ENCODE measurements around the gene GET3.

DNA sequence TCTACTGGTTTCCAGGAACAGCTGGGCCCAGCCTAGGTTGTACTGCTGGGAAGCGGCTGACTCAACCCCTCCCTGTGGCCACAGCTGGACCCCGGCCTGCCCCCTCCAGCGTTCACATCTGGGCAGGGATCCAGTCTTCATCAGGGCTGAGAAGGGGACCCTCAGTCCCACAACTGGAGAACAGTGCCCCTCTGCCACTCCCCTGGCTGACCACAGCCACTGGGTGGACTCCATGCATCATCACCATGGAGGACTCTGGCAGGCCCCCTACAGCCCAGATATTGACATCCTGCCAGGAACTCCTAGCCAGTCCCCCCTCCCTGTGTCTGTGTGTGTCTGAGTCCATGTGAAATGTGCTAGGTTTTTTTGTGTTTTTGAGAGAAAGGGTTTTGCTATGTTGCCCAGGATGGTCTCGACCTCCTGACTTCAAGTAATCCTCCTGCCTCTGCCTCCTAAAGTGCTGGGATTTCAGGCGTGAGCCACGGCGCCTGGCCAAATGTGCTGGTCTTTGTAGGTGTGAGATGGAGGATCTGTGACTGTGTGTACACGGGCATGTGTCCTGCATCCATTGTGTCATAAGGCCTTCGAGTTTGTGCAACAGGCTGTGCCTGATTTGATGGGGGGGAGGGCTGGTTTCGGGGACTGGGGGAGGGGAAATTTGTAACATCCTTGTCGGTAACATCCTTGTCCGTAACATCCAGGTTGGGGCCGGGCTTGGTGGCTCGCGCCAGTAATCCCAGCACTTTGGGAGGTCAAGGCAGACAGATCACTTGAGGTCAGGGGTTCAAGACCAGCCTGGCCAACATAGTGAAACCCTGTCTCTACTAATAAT is 42.1 kb downstream of the GET3 start:
- TF ChIP-seq TAF1 (IDR thresholded peaks at IDR 0.05; ENCODE audit: borderline replicate concordance, low read depth, low read length) (no peak), CHD2 (IDR thresholded peaks at IDR 0.05; ENCODE audit: low read length, partially characterized antibody) (peak; percentile 8), CTCF (IDR thresholded peaks at IDR 0.05) (peak; percentile 21; the same call in 1 of the 2 replicates), EZH2phosphoT487 (IDR thresholded peaks at IDR 0.05; ENCODE audit: borderline replicate concordance, low read depth) (no peak), SIN3A (IDR thresholded peaks at IDR 0.05; ENCODE audit: borderline replicate concordance, low read depth, low read length) (no peak)
